Activated B cell treated with CpG ODN at 0.5 μM for 24 hours (primary cell): ENCODE results near the gene NCK1. TPM values are rescaled to one million over a fixed set of nuclear protein-coding genes. Genes with fewer than 3 reads are reported as not detected.

Experiments
- ATAC-seq: fragments of 200-7000 bp; cut with Tn5 transposase; one replicate; pipeline ENCODE4 v1.10.0; 2021; ENCODE audit warnings: low read depth, mild to moderate bottlenecking, moderate library complexity
- CTCF ChIA-PET: fragments of 350-600 bp; sonication (Branson Sonifier 250); formaldehyde crosslinking; loops from one replicate; lab custom pipeline; 2021; ENCODE audit warnings: antibody characterized with exemption; lab: Charles Lee
- POLR2A ChIA-PET: fragments of 350-600 bp; sonication (Branson Sonifier 250); formaldehyde crosslinking; loops from one replicate; lab custom pipeline; 2021; ENCODE audit warnings: antibody characterized with exemption; lab: Charles Lee
- DNase-seq: peaks from one replicate; pipeline ENCODE4 v3.0.0; 2022
- H3K27ac Mint-ChIP-seq: one replicate; pipeline ENCODE4 v1.8.0; 2020; ENCODE audit warnings: mixed read lengths
- H3K27me3 Mint-ChIP-seq: one replicate; pipeline ENCODE4 v1.8.0; 2021; ENCODE audit warnings: mixed read lengths
- H3K36me3 Mint-ChIP-seq: one replicate; pipeline ENCODE4 v1.8.0; 2021; ENCODE audit warnings: low read depth, mixed read lengths
- H3K4me1 Mint-ChIP-seq: one replicate; pipeline ENCODE4 v1.8.0; 2021; ENCODE audit warnings: mixed read lengths
- H3K4me3 Mint-ChIP-seq: one replicate; pipeline ENCODE4 v1.8.0; 2020; ENCODE audit warnings: mild to moderate bottlenecking, mixed read lengths
- H3K9me3 Mint-ChIP-seq: one replicate; pipeline ENCODE4 v1.8.0; 2020; ENCODE audit warnings: mixed read lengths
- intact Hi-C: fragments of 100-400 bp; cut with micrococcal nuclease; formaldehyde crosslinking; loops from one replicate; pipeline ENCODE4 v1.15.1; 2024
- total RNA-seq: library from RNA; stranded (reverse); gene quantifications from 2 replicates; pipeline ENCODE4 v1.2.3, GENCODE V29; 2022
- TF ChIP-seq, protein P1 (sequence below): fragments of 200-600 bp; IDR thresholded peaks from one replicate; pipeline ENCODE4 v1.8.0; 2022; ENCODE audit warnings: antibody characterized with exemption, mild to moderate bottlenecking

NCK1 gene
- total RNA-seq = 29.7 and 30.8 TPM in 2 replicates

DNA sequence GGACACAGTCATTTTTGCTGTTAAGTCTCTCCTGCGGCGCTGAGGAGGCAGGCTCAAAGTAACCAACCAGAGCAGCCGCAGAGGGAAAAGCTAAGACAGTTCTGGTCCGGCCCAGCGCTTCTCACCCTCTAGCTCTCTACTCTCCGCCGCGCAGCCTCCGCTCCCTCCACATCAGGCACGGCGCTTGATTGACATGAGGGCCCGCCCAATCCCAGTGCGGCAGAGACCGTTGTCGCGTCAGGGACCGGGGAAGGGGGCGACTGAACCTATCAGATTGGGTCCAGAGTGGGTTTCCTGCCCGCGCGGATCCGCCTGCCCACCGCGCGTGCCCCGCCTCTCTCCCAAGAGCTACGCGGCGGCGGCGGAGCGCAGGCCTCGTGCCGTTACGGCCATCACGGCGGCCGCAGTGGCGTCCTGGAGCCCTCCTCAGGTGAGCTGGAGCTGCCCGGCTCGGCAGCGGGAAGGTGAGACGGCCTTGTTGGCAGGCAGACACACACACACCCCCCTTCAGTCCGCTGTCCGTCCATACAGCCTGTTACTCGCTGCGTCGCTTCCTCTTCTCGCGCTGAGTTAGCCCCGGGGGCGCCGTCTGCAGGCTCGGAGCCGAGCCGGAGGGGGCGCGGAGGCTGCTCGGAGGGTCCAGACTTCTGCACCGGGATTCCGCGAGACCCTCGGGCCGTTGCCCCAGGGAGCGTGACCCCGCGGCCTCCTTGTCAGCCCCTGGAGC, at the start of gene NCK1:
TSS of gene NCK1 (plus strand) at position 319 of the 727 bp plus-strand sequence. CDS start 65,794 bp downstream, outside the sequence.
- ChIA-PET CTCF (interaction anchor here (0.8 to 3.5 kb wide), 4 partner anchors 109 to 152 kb away, joined by 3 to 31 read pairs (median 6); partner anchors contain the start of gene STAG1), POLR2A (interaction anchor here (0.5 to 4.9 kb wide), 19 partner anchors 10 to 671 kb away, joined by 3 to 128 read pairs (median 4); partner anchors contain the start of genes MSL2, PCCB, SLC35G2 and STAG1)
- intact Hi-C loops = loop anchor here (1.0 to 5.0 kb wide), 9 partner anchors 40 to 1325 kb away; partner anchors contain the start of genes ARMC8, MSL2, PCCB and STAG1
- Mint-ChIP-seq H3K27ac (peak within 1 kb of the TSS; percentile 95), H3K27me3 (no peaks in the 10 kb centered on the region), H3K9me3 (no peaks in the 10 kb centered on the region), H3K4me1 (peaks cover 43% of the 10 kb centered on the region), H3K4me3 (peak within 1 kb of the TSS; percentile 93), H3K36me3 (peaks cover 13% of the 10 kb centered on the region)
- DNase-seq = peak; percentile 92
- ATAC-seq = peak; percentile 94
- TF ChIP-seq, protein P1, sequence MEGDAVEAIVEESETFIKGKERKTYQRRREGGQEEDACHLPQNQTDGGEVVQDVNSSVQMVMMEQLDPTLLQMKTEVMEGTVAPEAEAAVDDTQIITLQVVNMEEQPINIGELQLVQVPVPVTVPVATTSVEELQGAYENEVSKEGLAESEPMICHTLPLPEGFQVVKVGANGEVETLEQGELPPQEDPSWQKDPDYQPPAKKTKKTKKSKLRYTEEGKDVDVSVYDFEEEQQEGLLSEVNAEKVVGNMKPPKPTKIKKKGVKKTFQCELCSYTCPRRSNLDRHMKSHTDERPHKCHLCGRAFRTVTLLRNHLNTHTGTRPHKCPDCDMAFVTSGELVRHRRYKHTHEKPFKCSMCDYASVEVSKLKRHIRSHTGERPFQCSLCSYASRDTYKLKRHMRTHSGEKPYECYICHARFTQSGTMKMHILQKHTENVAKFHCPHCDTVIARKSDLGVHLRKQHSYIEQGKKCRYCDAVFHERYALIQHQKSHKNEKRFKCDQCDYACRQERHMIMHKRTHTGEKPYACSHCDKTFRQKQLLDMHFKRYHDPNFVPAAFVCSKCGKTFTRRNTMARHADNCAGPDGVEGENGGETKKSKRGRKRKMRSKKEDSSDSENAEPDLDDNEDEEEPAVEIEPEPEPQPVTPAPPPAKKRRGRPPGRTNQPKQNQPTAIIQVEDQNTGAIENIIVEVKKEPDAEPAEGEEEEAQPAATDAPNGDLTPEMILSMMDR = no peak

DNA sequence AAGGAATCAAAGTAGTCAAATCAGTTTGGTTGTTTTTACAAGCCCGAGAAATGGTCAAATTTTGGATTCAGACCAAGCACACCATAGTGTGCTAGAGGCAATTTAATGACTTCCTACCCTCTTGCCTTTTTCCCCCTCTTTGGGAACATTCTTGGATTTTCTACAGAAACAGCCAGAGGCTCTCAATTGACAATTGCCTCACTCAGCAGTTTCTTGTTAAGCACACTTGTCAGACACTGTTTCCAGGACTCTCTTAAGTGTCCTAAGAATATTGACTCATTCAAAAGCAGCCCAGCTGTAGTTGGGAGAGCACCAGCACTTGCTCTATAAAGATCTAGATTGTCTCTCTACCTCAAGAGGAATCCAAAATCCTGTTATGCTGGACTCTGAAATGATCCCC, 44.6 kb upstream of the NCK1 start:
- H3K27me3 Mint-ChIP-seq = peaks cover 20% of the 10 kb centered on the region
- CTCF ChIA-PET = no interaction called here

DNA sequence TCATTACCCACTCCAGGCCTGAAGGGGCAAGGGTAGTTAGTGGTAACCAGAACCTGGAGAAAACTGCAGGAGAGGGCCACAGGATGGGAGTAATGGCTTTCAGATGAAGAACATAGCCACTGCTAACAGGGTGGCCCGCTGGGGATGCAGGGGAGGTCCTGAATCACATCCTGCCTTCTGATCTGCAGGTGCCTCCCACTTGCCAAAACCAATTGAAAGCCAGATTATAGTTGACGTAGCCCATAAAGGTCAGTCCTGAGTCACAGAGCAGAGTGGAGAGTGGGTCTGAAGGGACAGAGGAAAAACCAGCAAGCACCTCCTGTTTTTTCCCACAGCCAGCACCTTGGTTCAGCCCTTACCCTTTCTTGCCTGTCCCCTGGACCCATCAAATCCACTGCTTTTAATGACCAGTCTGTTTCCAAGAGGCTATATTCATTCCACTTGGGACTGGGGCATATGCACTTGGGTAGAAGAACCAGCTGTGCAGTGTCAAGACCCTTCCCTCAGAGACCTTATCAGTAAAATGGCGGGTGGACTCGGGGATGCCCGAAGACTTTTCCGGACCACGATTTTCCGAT, 43.7 kb upstream of the NCK1 start:
- peaks cover 22% of the 10 kb centered on the region for H3K4me1 Mint-ChIP-seq
- ChIA-PET CTCF (no interaction called here), POLR2A (interaction anchor here (1.1 to 2.1 kb wide), 2 partner anchors 44 to 66 kb away, joined by 11 to 22 read pairs; partner anchors contain the start of genes NCK1 and STAG1)
- intact Hi-C loops = loop anchor here (1.0 to 5.0 kb wide), 6 partner anchors 44 to 624 kb away; partner anchors contain the start of genes NCK1, PCCB and STAG1
- H3K4me3 Mint-ChIP-seq = peak overlapping the region; percentile 89
- peak overlapping the region; percentile 87 for H3K27ac Mint-ChIP-seq
- ATAC-seq (peak; percentile 83), DNase-seq (peak; percentile 21)
- peaks cover 20% of the 10 kb centered on the region for H3K27me3 Mint-ChIP-seq
- peaks cover 5% of the 10 kb centered on the region for H3K9me3 Mint-ChIP-seq
- TF ChIP-seq, protein P1 = no peak
- H3K36me3 Mint-ChIP-seq = no peaks in the 10 kb centered on the region

More for the DNA sequence above, 44.6 kb upstream of the NCK1 start:
- Mint-ChIP-seq H3K36me3 (no peaks in the 10 kb centered on the region), H3K4me1 (peaks cover 22% of the 10 kb centered on the region), H3K9me3 (no peaks in the 10 kb centered on the region), H3K27ac (no peak overlapping the region), H3K4me3 (no peak overlapping the region)
- no peak for ATAC-seq
- TF ChIP-seq, protein P1 = no peak
- POLR2A ChIA-PET = interaction anchor here (2.1 kb wide), 1 partner anchor 65 kb away, joined by 22 read pairs; the partner anchor contains the start of gene STAG1
- no peak for DNase-seq
- intact Hi-C loops = loop anchor here (5.0 kb wide), 1 partner anchor 110 kb away; no protein-coding TSS in a partner anchor

DNA sequence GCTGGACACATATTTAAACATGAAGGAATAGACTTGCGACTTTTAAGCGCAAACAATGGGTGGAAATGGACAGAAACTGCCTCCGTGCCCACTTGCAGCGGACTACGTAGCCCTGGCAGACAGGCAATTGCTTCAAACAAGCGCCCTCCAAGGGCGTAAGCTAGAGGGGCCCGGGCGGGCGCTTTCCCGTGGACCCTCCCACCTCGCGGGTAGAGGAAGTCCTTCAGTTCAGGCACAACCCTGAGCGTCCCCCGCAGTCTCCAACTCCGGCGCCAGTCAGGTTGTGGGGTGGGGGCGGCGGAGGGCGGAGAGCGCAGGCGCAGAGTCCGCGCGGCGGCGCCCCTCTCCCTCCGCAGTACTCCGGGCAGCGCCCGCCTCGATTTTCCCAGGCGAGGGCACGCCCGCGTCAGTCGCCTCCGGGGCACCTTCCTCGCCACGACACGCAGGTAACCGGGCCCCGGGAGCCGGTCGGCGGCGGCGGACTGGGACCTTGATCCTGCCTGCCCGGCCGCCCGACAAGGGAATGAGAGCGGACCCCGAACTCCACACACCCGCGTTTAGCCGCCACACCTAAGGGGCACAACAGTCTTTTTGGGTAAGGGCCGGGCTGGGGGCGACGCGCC, 43.1 kb upstream of the NCK1 start, which contains the start of gene SLC35G2:
TSS of gene SLC35G2 (plus strand) at position 358 of the 623 bp plus-strand sequence. CDS start 35,335 bp downstream, outside the sequence.
- POLR2A ChIA-PET = interaction anchor here (1.1 to 2.1 kb wide), 2 partner anchors 43 to 66 kb away, joined by 11 to 22 read pairs; partner anchors contain the start of genes NCK1 and STAG1
- peak within 1 kb of the TSS; percentile 89 for H3K4me3 Mint-ChIP-seq
- peaks cover 21% of the 10 kb centered on the region for H3K27me3 Mint-ChIP-seq
- TF ChIP-seq, protein P1 = no peak
- peaks cover 22% of the 10 kb centered on the region for H3K4me1 Mint-ChIP-seq
- peaks cover 5% of the 10 kb centered on the region for H3K9me3 Mint-ChIP-seq
- intact Hi-C loops = loop anchor here (1.0 to 5.0 kb wide), 6 partner anchors 43 to 625 kb away; partner anchors contain the start of genes NCK1, PCCB and STAG1
- DNase-seq (peak; percentile 42), ATAC-seq (peak; percentile 67)
- H3K36me3 Mint-ChIP-seq = no peaks in the 10 kb centered on the region
- peak within 1 kb of the TSS; percentile 87 for H3K27ac Mint-ChIP-seq
- CTCF ChIA-PET = no interaction called here
